WTC11 (cell line): ENCODE data around the gene KRT40. TPM values are rescaled to one million over a fixed set of nuclear protein-coding genes. Genes with fewer than 3 reads are reported as not detected.

Experiments used
- ATAC-seq: fragments of 200-7000 bp; cut with Tn5 transposase; 2 replicates; pipeline ENCODE4 v1.10.0; 2021; ENCODE audit warnings: mild to moderate bottlenecking, moderate library complexity
- CTCF ChIA-PET: fragments of 300-600 bp; sonication (Branson Sonifier 250); formaldehyde crosslinking; loops from one replicate; lab custom pipeline; 2021; ENCODE audit warnings: antibody characterized with exemption; lab: Charles Lee
- POLR2A ChIA-PET: fragments of 350-600 bp; sonication (Branson Sonifier 250); formaldehyde crosslinking; loops from one replicate; lab custom pipeline; 2021; ENCODE audit warnings: antibody characterized with exemption; lab: Charles Lee
- DNase-seq: peaks from one replicate; pipeline ENCODE4 v3.0.0; 2021; ENCODE audit warnings: low spot score
- H3K27ac Mint-ChIP-seq: 2 replicates; pipeline ENCODE4 v1.8.0; 2021; ENCODE audit warnings: mixed read lengths
- H3K27me3 Mint-ChIP-seq: 2 replicates; pipeline ENCODE4 v1.8.0; 2021; ENCODE audit warnings: low read depth, mild to moderate bottlenecking, moderate library complexity, mixed read lengths
- H3K36me3 Mint-ChIP-seq: 2 replicates; pipeline ENCODE4 v1.8.0; 2021; ENCODE audit warnings: mixed read lengths
- H3K4me1 Mint-ChIP-seq: 2 replicates; pipeline ENCODE4 v1.8.0; 2022; ENCODE audit warnings: mixed read lengths
- H3K4me3 Mint-ChIP-seq: 2 replicates; pipeline ENCODE4 v1.8.0; 2021; ENCODE audit warnings: mild to moderate bottlenecking, moderate library complexity, mixed read lengths
- H3K9me3 Mint-ChIP-seq: 2 replicates; pipeline ENCODE4 v1.8.0; 2021; ENCODE audit warnings: mixed read lengths
- ATF2 ChIP-seq: sonication (generic); formaldehyde crosslinking; IDR thresholded peaks from 2 replicates; pipeline ENCODE4 v1.8.1; 2022; ENCODE audit warnings: low read depth, missing genetic modification reagents, borderline replicate concordance
- E2F1 ChIP-seq: sonication (generic); formaldehyde crosslinking; IDR thresholded peaks from 2 replicates; pipeline ENCODE4 v1.8.0; 2022; ENCODE audit warnings: mild to moderate bottlenecking, missing genetic modification reagents
- ELF4 ChIP-seq: sonication (generic); formaldehyde crosslinking; IDR thresholded peaks from 2 replicates; pipeline ENCODE4 v1.8.1; 2022; ENCODE audit warnings: low read depth, mild to moderate bottlenecking, moderate library complexity, missing genetic modification reagents
- ERG ChIP-seq: fragments of 250-450 bp; sonication (Bioruptor Pico); IDR thresholded peaks from 2 replicates; pipeline ENCODE4 v1.8.0; 2021; ENCODE audit warnings: mild to moderate bottlenecking
- ETV6 ChIP-seq: sonication (generic); formaldehyde crosslinking; IDR thresholded peaks from 2 replicates; pipeline ENCODE4 v1.8.1; 2022; ENCODE audit warnings: mild to moderate bottlenecking, missing genetic modification reagents
- FOXK1 ChIP-seq: sonication (generic); formaldehyde crosslinking; IDR thresholded peaks from 2 replicates; pipeline ENCODE4 v1.8.0; 2022; ENCODE audit warnings: mild to moderate bottlenecking, moderate library complexity, missing genetic modification reagents
- JAZF1 ChIP-seq: fragments of 250-450 bp; sonication (Bioruptor Pico); IDR thresholded peaks from 2 replicates; pipeline ENCODE4 v1.9.0; 2021; ENCODE audit warnings: moderate library complexity, mild to moderate bottlenecking, inconsistent platforms
- NR1H2 ChIP-seq: sonication (generic); formaldehyde crosslinking; IDR thresholded peaks from 2 replicates; pipeline ENCODE4 v1.9.0; 2021; ENCODE audit warnings: mild to moderate bottlenecking, moderate library complexity, missing genetic modification reagents
- NR3C1 ChIP-seq: sonication (generic); formaldehyde crosslinking; conservative IDR thresholded peaks from 2 replicates; pipeline ENCODE4 v1.8.1; 2023; ENCODE audit warnings: low read depth, mild to moderate bottlenecking, missing genetic modification reagents
- PRDM15 ChIP-seq: sonication (generic); formaldehyde crosslinking; IDR thresholded peaks from 2 replicates; pipeline ENCODE4 v1.8.0; 2022; ENCODE audit warnings: missing genetic modification reagents
- PREB ChIP-seq: sonication (generic); formaldehyde crosslinking; IDR thresholded peaks from 2 replicates; pipeline ENCODE4 v1.8.1; 2022; ENCODE audit warnings: mild to moderate bottlenecking, missing genetic modification reagents, moderate library complexity, borderline replicate concordance
- RELA ChIP-seq: sonication (generic); formaldehyde crosslinking; IDR thresholded peaks from 2 replicates; pipeline ENCODE4 v1.8.1; 2022; ENCODE audit warnings: missing genetic modification reagents, mild to moderate bottlenecking, borderline replicate concordance
- RORB ChIP-seq: fragments of 250-450 bp; sonication (Bioruptor Pico); IDR thresholded peaks from 2 replicates; pipeline ENCODE4 v1.9.0; 2021; ENCODE audit warnings: mild to moderate bottlenecking
- SMAD3 ChIP-seq: sonication (generic); formaldehyde crosslinking; IDR thresholded peaks from 2 replicates; pipeline ENCODE4 v1.8.0; 2022; ENCODE audit warnings: missing genetic modification reagents, mild to moderate bottlenecking, borderline replicate concordance
- TP53 ChIP-seq: sonication (generic); formaldehyde crosslinking; IDR thresholded peaks from 2 replicates; pipeline ENCODE4 v1.8.1; 2023; ENCODE audit warnings: mild to moderate bottlenecking, missing genetic modification reagents
- USF2 ChIP-seq: sonication (generic); formaldehyde crosslinking; IDR thresholded peaks from 2 replicates; pipeline ENCODE4 v1.8.1; 2023; ENCODE audit warnings: mild to moderate bottlenecking, missing genetic modification reagents, moderate library complexity
- ZBTB43 ChIP-seq: sonication (generic); formaldehyde crosslinking; IDR thresholded peaks from 2 replicates; pipeline ENCODE4 v1.8.1; 2023; ENCODE audit warnings: mild to moderate bottlenecking, missing genetic modification reagents
- ZNF232 ChIP-seq: sonication (generic); formaldehyde crosslinking; IDR thresholded peaks from 2 replicates; pipeline ENCODE4 v1.8.0; 2022; ENCODE audit warnings: mild to moderate bottlenecking, missing genetic modification reagents
- ZNF671 ChIP-seq: fragments of 250-450 bp; sonication (Bioruptor Pico); IDR thresholded peaks from 2 replicates; pipeline ENCODE4 v1.8.0; 2021; ENCODE audit warnings: mild to moderate bottlenecking
- total RNA-seq: library from RNA; stranded (reverse); gene quantifications from 3 replicates; pipeline ENCODE4 v1.2.3, GENCODE V29; 2021

KRT40 gene
- total RNA-seq, 1 experiment from 2014 or later = not detected

- no peak overlapping the region for H3K27ac Mint-ChIP-seq
- DNase-seq (no peak), ATAC-seq (no peak)
- TF ChIP-seq ZNF671 (CRISPR knock-in tag) (no peak), ERG (CRISPR knock-in tag) (no peak), TP53 (CRISPR knock-in tag) (no peak), ELF4 (no peak), RELA (CRISPR knock-in tag) (no peak), ZNF232 (CRISPR knock-in tag) (no peak), JAZF1 (CRISPR knock-in tag) (no peak), NR1H2 (no peak), PREB (CRISPR knock-in tag) (no peak), PRDM15 (no peak)
- no peaks in the 10 kb centered on the region for H3K4me1 Mint-ChIP-seq
- H3K36me3 Mint-ChIP-seq = no peaks in the 10 kb centered on the region
- ChIA-PET CTCF (no interaction called here), POLR2A (no interaction called here)
- H3K9me3 Mint-ChIP-seq = peaks cover 13% of the 10 kb centered on the region
- H3K27me3 Mint-ChIP-seq = no peaks in the 10 kb centered on the region
- no peak overlapping the region for H3K4me3 Mint-ChIP-seq
Observed at GRCh38 chr17:41019415-41019814, 35.3 kb upstream of the KRT40 start.

GRCh38 chr17:41018541-41018940 lies 34.4 kb upstream of the KRT40 start:
- CTCF ChIA-PET = interaction anchor here (1.0 kb wide), 1 partner anchor 644 kb away, joined by 3 read pairs; no protein-coding TSS in a partner anchor
- TF ChIP-seq FOXK1 (CRISPR knock-in tag) (no peak), NR3C1 (no peak), ZNF671 (CRISPR knock-in tag) (no peak), E2F1 (CRISPR knock-in tag) (no peak), USF2 (no peak), RELA (CRISPR knock-in tag) (no peak)
- Mint-ChIP-seq H3K27me3 (no peaks in the 10 kb centered on the region), H3K9me3 (peaks cover 13% of the 10 kb centered on the region), H3K36me3 (no peaks in the 10 kb centered on the region), H3K4me1 (no peaks in the 10 kb centered on the region), H3K27ac (no peak overlapping the region), H3K4me3 (no peak overlapping the region)
- ATAC-seq = no peak
- POLR2A ChIA-PET = no interaction called here
- DNase-seq = no peak

- H3K27ac Mint-ChIP-seq = no peak overlapping the region
- ChIA-PET POLR2A (no interaction called here), CTCF (no interaction called here)
- TF ChIP-seq ZBTB43 (CRISPR knock-in tag) (no peak), ATF2 (CRISPR knock-in tag) (no peak), SMAD3 (no peak), ETV6 (CRISPR knock-in tag) (no peak), RORB (no peak)
- peaks cover 7% of the 10 kb centered on the region for H3K9me3 Mint-ChIP-seq
- no peak overlapping the region for H3K4me3 Mint-ChIP-seq
- no peak for ATAC-seq
- no peaks in the 10 kb centered on the region for H3K36me3 Mint-ChIP-seq
- H3K27me3 Mint-ChIP-seq = no peaks in the 10 kb centered on the region
- no peaks in the 10 kb centered on the region for H3K4me1 Mint-ChIP-seq
- DNase-seq = no peak
Observed at GRCh38 chr17:41016578-41017215, 32.6 kb upstream of the KRT40 start.
